Tibial nerve (tissue), 3 donors: ENCODE measurements around the gene YBEY.

Source experiments
- POLR2A ChIP-seq, 2 donors: fragments of 450-650 bp; IDR thresholded peaks; one replicate each; pipeline ENCODE4 v1.6.1; 2017; ENCODE audit warnings: antibody characterized with exemption in 2 of 2, mild to moderate bottlenecking in 2 of 2, moderate library complexity in 2 of 2
- TF ChIP-seq, protein P1 (sequence below), 5 experiments: fragments of 200-600 bp in 3 of 5; fragments of 450-650 bp in 2 of 5; sonication (generic) in 3 of 5; IDR thresholded peaks; one replicate each; pipeline ENCODE4 v1.5.1; 2016 to 2019; ENCODE audit warnings: antibody characterized with exemption in 5 of 5, mild to moderate bottlenecking in 3 of 5, moderate library complexity in 2 of 5

DNA sequence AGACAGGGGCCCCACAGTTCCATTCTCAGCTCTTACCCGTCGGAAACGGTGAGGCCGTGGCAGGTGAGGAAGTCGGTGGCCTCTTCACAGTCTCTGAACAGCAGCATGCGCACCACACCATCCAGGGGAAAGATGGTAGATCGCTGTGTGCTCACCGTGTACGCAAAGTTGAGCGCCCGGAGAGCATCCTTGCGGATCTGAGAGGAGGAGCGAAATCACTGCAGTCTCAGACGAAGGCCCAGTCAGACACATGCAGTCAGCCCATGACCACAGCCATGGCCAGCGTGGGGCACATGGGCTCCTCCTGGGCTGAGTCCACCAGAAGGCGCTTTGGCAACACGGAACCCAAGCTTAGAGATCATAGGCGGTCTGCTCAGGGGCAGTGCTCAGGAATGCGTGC is 19.2 kb upstream of the YBEY start:
- TF ChIP-seq, protein P1, sequence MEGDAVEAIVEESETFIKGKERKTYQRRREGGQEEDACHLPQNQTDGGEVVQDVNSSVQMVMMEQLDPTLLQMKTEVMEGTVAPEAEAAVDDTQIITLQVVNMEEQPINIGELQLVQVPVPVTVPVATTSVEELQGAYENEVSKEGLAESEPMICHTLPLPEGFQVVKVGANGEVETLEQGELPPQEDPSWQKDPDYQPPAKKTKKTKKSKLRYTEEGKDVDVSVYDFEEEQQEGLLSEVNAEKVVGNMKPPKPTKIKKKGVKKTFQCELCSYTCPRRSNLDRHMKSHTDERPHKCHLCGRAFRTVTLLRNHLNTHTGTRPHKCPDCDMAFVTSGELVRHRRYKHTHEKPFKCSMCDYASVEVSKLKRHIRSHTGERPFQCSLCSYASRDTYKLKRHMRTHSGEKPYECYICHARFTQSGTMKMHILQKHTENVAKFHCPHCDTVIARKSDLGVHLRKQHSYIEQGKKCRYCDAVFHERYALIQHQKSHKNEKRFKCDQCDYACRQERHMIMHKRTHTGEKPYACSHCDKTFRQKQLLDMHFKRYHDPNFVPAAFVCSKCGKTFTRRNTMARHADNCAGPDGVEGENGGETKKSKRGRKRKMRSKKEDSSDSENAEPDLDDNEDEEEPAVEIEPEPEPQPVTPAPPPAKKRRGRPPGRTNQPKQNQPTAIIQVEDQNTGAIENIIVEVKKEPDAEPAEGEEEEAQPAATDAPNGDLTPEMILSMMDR (IDR thresholded peaks at IDR 0.05): no peak
- no peak for TF ChIP-seq POLR2A (IDR thresholded peaks at IDR 0.05)
